Gastrocnemius medialis (tissue), 4 donors: ENCODE measurements around the gene PDE6A.

Source experiments
- CTCF ChIP-seq, 5 experiments: fragments of 450-650 bp in 3 of 5; fragments of 200-600 bp in 2 of 5; sonication (generic) in 2 of 5; IDR thresholded peaks in 4 of 5; conservative IDR thresholded peaks in 1 of 5; 1 replicate in 4 of 5; 2 replicates in 1 of 5; pipeline ENCODE4 v1.5.1; 2016 to 2019; ENCODE audit warnings: antibody characterized with exemption in 5 of 5, mild to moderate bottlenecking in 3 of 5, moderate library complexity in 3 of 5
- POLR2A ChIP-seq, 2 donors: fragments of 450-650 bp; IDR thresholded peaks; one replicate each; pipeline ENCODE4 v1.6.1; 2017; ENCODE audit warnings: antibody characterized with exemption in 2 of 2, mild to moderate bottlenecking in 2 of 2, moderate library complexity in 2 of 2

- no peak for TF ChIP-seq CTCF (IDR thresholded peaks at IDR 0.05 in 4 of 5, conservative IDR thresholded peaks at IDR 0.05 in 1 of 5)
- TF ChIP-seq POLR2A (IDR thresholded peaks at IDR 0.05): no peak
These were observed 33.6 kb downstream of the PDE6A start for GRCh38 chr5:149911031-149911430.
